HCT116 (cell line): ENCODE measurements around the gene SFXN4. TPM values are rescaled to one million over a fixed set of nuclear protein-coding genes. Genes with fewer than 3 reads are reported as not detected.

ENCODE experiments used
- CBX3 ChIP-seq: IDR thresholded peaks from 2 replicates; pipeline ENCODE4 v1.6.1; 2012; ENCODE audit warnings: low read depth
- CEBPB ChIP-seq: IDR thresholded peaks from 2 replicates; pipeline ENCODE4 v1.6.1; 2012; ENCODE audit warnings: low read depth
- FOSL1 ChIP-seq: IDR thresholded peaks from 2 replicates; pipeline ENCODE4 v1.6.1; 2012; ENCODE audit warnings: low read depth
- MAX ChIP-seq: IDR thresholded peaks from 2 replicates; pipeline ENCODE4 v1.6.1; 2012
- POLR2A ChIP-seq: IDR thresholded peaks from 2 replicates; pipeline ENCODE4 v1.7.0; 2011; ENCODE audit warnings: borderline replicate concordance; ENCODE audit not compliant: insufficient read depth, insufficient read length; ENCODE audit errors: extremely low read depth
- REST ChIP-seq: IDR thresholded peaks from 2 replicates; pipeline ENCODE4 v1.6.1; 2012; ENCODE audit warnings: low read depth
- SIN3A ChIP-seq: IDR thresholded peaks from 2 replicates; pipeline ENCODE4 v1.6.1; 2012; ENCODE audit warnings: low read depth
- SP1 ChIP-seq: IDR thresholded peaks from 2 replicates; pipeline ENCODE4 v1.6.1; 2012; ENCODE audit warnings: low read depth
- SRF ChIP-seq: IDR thresholded peaks from 2 replicates; pipeline ENCODE4 v1.6.1; 2012; ENCODE audit warnings: low read depth
- ZBTB33 ChIP-seq: IDR thresholded peaks from 2 replicates; pipeline ENCODE4 v1.6.1; 2011; ENCODE audit warnings: mild to moderate bottlenecking, low read length, moderate library complexity; ENCODE audit not compliant: insufficient replicate concordance; ENCODE audit errors: extremely low read depth
- ZFX ChIP-seq: fragments of 450-650 bp; IDR thresholded peaks from 2 replicates; pipeline ENCODE4 v1.6.1; 2017
- total RNA-seq: library from RNA; stranded (reverse); gene quantifications from one replicate; pipeline ENCODE4 v1.2.1, GENCODE V29; 2021; ENCODE audit not compliant: unreplicated experiment

The SFXN4 gene
- total RNA-seq, 1 experiment from 2014 or later: 58.2 TPM

GRCh38 chr10:119207366-119207666 lies 41.8 kb upstream of the SFXN4 start, which contains the start of gene GRK5 (continued):
- TF ChIP-seq ZBTB33: no peak
- no peak for TF ChIP-seq CBX3
- TF ChIP-seq FOSL1: no peak
- peak; percentile 36 for TF ChIP-seq POLR2A
- TF ChIP-seq CEBPB: no peak
- TF ChIP-seq SIN3A: no peak
- TF ChIP-seq SRF: no peak
- TF ChIP-seq SP1: no peak
- TF ChIP-seq MAX: peak; percentile 49; the same call in 1 of the 2 replicates
- no peak for TF ChIP-seq REST
- peak; percentile 41; the same call in 1 of the 2 replicates for TF ChIP-seq ZFX
